Gastroesophageal sphincter (tissue), 4 donors: Measurements from ENCODE around the gene CNNM3. TPM values are rescaled to one million over a fixed set of nuclear protein-coding genes. Genes with fewer than 3 reads are reported as not detected.
A peak's percentile ranks its signal among the peaks of the same experiment; 100 is the strongest.

Experiments
- ATAC-seq: fragments of 150-250 bp; one replicate; pipeline ENCODE4 v1.9.1; 2016; ENCODE audit warnings: mild to moderate bottlenecking, moderate library complexity
- H3K27ac ChIP-seq, 4 donors: fragments of 200-600 bp; sonication (generic) in 3 of 4; 1 replicate in 3 of 4; 2 replicates in 1 of 4; pipeline ENCODE4 v1.5.1; 2016 to 2019
- H3K27me3 ChIP-seq: fragments of 200-600 bp; sonication (generic); one replicate; pipeline ENCODE4 v1.5.1; 2019
- H3K36me3 ChIP-seq, 2 donors: fragments of 200-600 bp; sonication (generic); one replicate each; pipeline ENCODE4 v1.5.1; 2019; ENCODE audit warnings: control low read depth in 1 of 2
- H3K4me1 ChIP-seq, 3 donors: fragments of 200-600 bp; sonication (generic); 1 replicate in 2 of 3; 2 replicates in 1 of 3; pipeline ENCODE4 v1.5.1; 2016 to 2019; ENCODE audit warnings: control low read depth in 2 of 3
- H3K4me3 ChIP-seq, 2 donors: fragments of 200-600 bp; sonication (generic); one replicate each; pipeline ENCODE4 v1.5.1; 2019; ENCODE audit warnings: mild to moderate bottlenecking in 1 of 2, moderate library complexity in 1 of 2
- H3K9me3 ChIP-seq, 3 donors: fragments of 200-600 bp; sonication (generic); one replicate each; pipeline ENCODE4 v1.5.1; 2017 to 2019; ENCODE audit warnings: control low read depth in 2 of 3
- CTCF ChIP-seq, 4 experiments: fragments of 200-600 bp in 2 of 4; fragments of 450-650 bp in 2 of 4; sonication (generic) in 1 of 4; IDR thresholded peaks; one replicate each; pipeline ENCODE4 v1.5.1; 2017 to 2019; ENCODE audit warnings: antibody characterized with exemption in 4 of 4, mild to moderate bottlenecking in 2 of 4, moderate library complexity in 2 of 4
- EP300 ChIP-seq: sonication (generic); formaldehyde crosslinking; IDR thresholded peaks from one replicate; pipeline ENCODE4 v1.6.1; 2017; ENCODE audit warnings: antibody characterized with exemption, mild to moderate bottlenecking
- POLR2A ChIP-seq, 2 donors: fragments of 450-650 bp; IDR thresholded peaks; one replicate each; pipeline ENCODE4 v1.6.1; 2017; ENCODE audit warnings: antibody characterized with exemption in 2 of 2, mild to moderate bottlenecking in 2 of 2, moderate library complexity in 1 of 2
- POLR2AphosphoS5 ChIP-seq: sonication (generic); formaldehyde crosslinking; IDR thresholded peaks from one replicate; pipeline ENCODE4 v1.6.1; 2017; ENCODE audit warnings: antibody characterized with exemption
- WGBS, 2 donors: methylation state at CpG; one replicate each; pipeline ENCODE4 v1.1.5; 2018; ENCODE audit warnings: low coverage in 1 of 2; 5-methylcytosine and 5-hydroxymethylcytosine counted together
- total RNA-seq, 4 donors: library from RNA; depleted of rRNA; stranded (reverse); fragments of >200 nt; gene quantifications; one replicate each; pipeline ENCODE4 v1.1.0, GENCODE V29; 2016

CNNM3 gene
- total RNA-seq, 4 donors from 2014 or later: 10.4 to 21.6 (median 18.9) TPM

GRCh38 chr2:96852667-96853066 is 36.6 kb downstream of the CNNM3 start:
- H3K36me3 ChIP-seq: peaks cover 0 to 67% of the 10 kb centered on the region in 2 donors
- no peaks in the 10 kb centered on the region for H3K9me3 ChIP-seq
- no peaks in the 10 kb centered on the region for H3K27me3 ChIP-seq
- H3K27ac ChIP-seq: no peak overlapping the region
- TF ChIP-seq EP300 (no peak), CTCF (IDR thresholded peaks at IDR 0.05) (no peak), POLR2AphosphoS5 (no peak), POLR2A (IDR thresholded peaks at IDR 0.05) (no peak)
- H3K4me3 ChIP-seq: no peak overlapping the region
- ATAC-seq: no peak
- 86 to 91% methylated on average over 3 to 6 of the region's 6 CpGs for WGBS, 2 donors
- peaks cover 0 to 34% (median 6%) of the 10 kb centered on the region in 3 donors for H3K4me1 ChIP-seq

GRCh38 chr2:96853321-96853720 is 37.3 kb downstream of the CNNM3 start:
- Histone ChIP-seq H3K36me3 (peaks cover 0 to 60% of the 10 kb centered on the region in 2 donors), H3K4me3 (no peak overlapping the region), H3K27ac (no peak overlapping the region), H3K27me3 (no peaks in the 10 kb centered on the region), H3K9me3 (no peaks in the 10 kb centered on the region), H3K4me1 (peaks cover 0 to 36% (median 6%) of the 10 kb centered on the region in 3 donors)
- WGBS, 2 donors: 90 to 99% methylated on average over 3 to 11 of the region's 15 CpGs
- no peak for TF ChIP-seq CTCF (IDR thresholded peaks at IDR 0.05)
- TF ChIP-seq EP300: no peak
- TF ChIP-seq POLR2AphosphoS5: no peak
- TF ChIP-seq POLR2A (IDR thresholded peaks at IDR 0.05): no peak
- no peak for ATAC-seq

GRCh38 chr2:96856776-96857666 is 41.0 kb downstream of the CNNM3 start:
- Histone ChIP-seq H3K9me3 (no peaks in the 10 kb centered on the region), H3K4me1 (peaks cover 0 to 73% (median 22%) of the 10 kb centered on the region in 3 donors), H3K27ac (peak overlapping the region; percentile 41 to 100 (median 92)), H3K36me3 (peaks cover 0 to 46% of the 10 kb centered on the region in 2 donors), H3K27me3 (no peaks in the 10 kb centered on the region), H3K4me3 (peak overlapping the region; percentile 33 to 82)
- no peak for ATAC-seq
- 14 to 31% methylated on average over 7 to 16 of the region's 27 CpGs for WGBS, 2 donors
- no peak for TF ChIP-seq POLR2A (IDR thresholded peaks at IDR 0.05)
- TF ChIP-seq CTCF (IDR thresholded peaks at IDR 0.05): no peak
- no peak for TF ChIP-seq EP300
- TF ChIP-seq POLR2AphosphoS5: no peak

- ATAC-seq: peak; percentile 95
- H3K36me3 ChIP-seq: peaks cover 0 to 47% of the 10 kb centered on the region in 2 donors
- H3K9me3 ChIP-seq: no peaks in the 10 kb centered on the region
- H3K4me1 ChIP-seq: peaks cover 0 to 78% (median 22%) of the 10 kb centered on the region in 3 donors
- 0% methylated on average over 4 of the region's 81 CpGs; no CpG with 5 or more reads in 1 of the 2 donors for WGBS, 2 donors
- H3K4me3 ChIP-seq: peak within 1 kb of the TSS; percentile 33 to 82
- TF ChIP-seq CTCF (IDR thresholded peaks at IDR 0.05) (peak in 3 of 4 experiments; percentile 91 to 97 (median 92)), POLR2A (IDR thresholded peaks at IDR 0.05) (peak; percentile 75 to 77), EP300 (no peak), POLR2AphosphoS5 (peak; percentile 58)
- peak within 1 kb of the TSS; percentile 41 to 100 (median 92) for H3K27ac ChIP-seq
- no peaks in the 10 kb centered on the region for H3K27me3 ChIP-seq
Measured at GRCh38 chr2:96857667-96858372, 41.8 kb downstream of the CNNM3 start, which contains the start of gene ANKRD39. Gene ANKRD39 (minus strand): TSS chr2:96858016. CDS start chr2:96857987, 29 bp downstream.
